IMR-90 (cell line): Measurements from ENCODE around the gene TDP2.

Experiments
- BHLHE40 ChIP-seq: fragments of 150-350 bp; IDR thresholded peaks from 2 replicates; pipeline ENCODE4 v1.6.1; 2016; ENCODE audit warnings: mild to moderate bottlenecking, low read depth, low read length
- CHD1 ChIP-seq: IDR thresholded peaks from 2 replicates; pipeline ENCODE4 v1.6.1; 2012; ENCODE audit warnings: low read depth, low read length, improper control_type of control experiment
- CTCF ChIP-seq: conservative IDR thresholded peaks from 2 replicates; pipeline ENCODE4 v1.5.1; 2012; ENCODE audit warnings: mild to moderate bottlenecking, low read depth, low read length, improper control_type of control experiment
- MAFK ChIP-seq: IDR thresholded peaks from 2 replicates; pipeline ENCODE4 v1.6.1; 2012; ENCODE audit warnings: low read depth, low read length, improper control_type of control experiment
- MAZ ChIP-seq: IDR thresholded peaks from 2 replicates; pipeline ENCODE4 v1.6.1; 2012; ENCODE audit warnings: low read depth, mild to moderate bottlenecking, low read length, improper control_type of control experiment, moderate library complexity, borderline replicate concordance
- NFE2L2 ChIP-seq: fragments of 150-350 bp; IDR thresholded peaks from 2 replicates; pipeline ENCODE4 v1.6.1; 2016; ENCODE audit warnings: low read depth, mild to moderate bottlenecking, low read length
- POLR2A ChIP-seq: IDR thresholded peaks from 2 replicates; pipeline ENCODE4 v1.6.1; 2012; ENCODE audit warnings: mild to moderate bottlenecking, low read depth, low read length
- RAD21 ChIP-seq: IDR thresholded peaks from 2 replicates; pipeline ENCODE4 v1.6.1; 2012; ENCODE audit warnings: low read length, improper control_type of control experiment
- RCOR1 ChIP-seq: IDR thresholded peaks from 2 replicates; pipeline ENCODE4 v1.6.1; 2012; ENCODE audit warnings: mild to moderate bottlenecking, low read length, improper control_type of control experiment; ENCODE audit not compliant: insufficient replicate concordance
- RFX5 ChIP-seq: IDR thresholded peaks from 2 replicates; pipeline ENCODE4 v1.8.0; 2012; ENCODE audit warnings: low read depth, mild to moderate bottlenecking, low read length, moderate library complexity
- USF2 ChIP-seq: fragments of 150-350 bp; IDR thresholded peaks from 2 replicates; pipeline ENCODE4 v1.6.1; 2017; ENCODE audit warnings: mild to moderate bottlenecking, antibody characterized with exemption, low read length, low read depth

- TF ChIP-seq CTCF = no peak
- TF ChIP-seq RFX5 = no peak
- TF ChIP-seq POLR2A = no peak
- TF ChIP-seq CHD1 = no peak
- no peak for TF ChIP-seq MAZ
- no peak for TF ChIP-seq USF2
- TF ChIP-seq RAD21 = no peak
- TF ChIP-seq NFE2L2 = no peak
- no peak for TF ChIP-seq MAFK
- no peak for TF ChIP-seq RCOR1
- TF ChIP-seq BHLHE40 = no peak
Observed at GRCh38 chr6:24659561-24659960, 7.1 kb downstream of the TDP2 start.
